ENCODE measurements around the gene CHRNG. TPM values are rescaled to one million over a fixed set of nuclear protein-coding genes. Genes with fewer than 3 reads are reported as not detected.
"Not testable (repeated sequence)": the region's sequence is repeated elsewhere in the genome, so short reads cannot be mapped to it uniquely, and the experiment has no call there.

CHRNG gene
- total and polyA plus RNA-seq, 7 experiments from 2014 or later = 0.10 to 0.26 TPM; not detected in 5

- H3K9me3 Mint-ChIP-seq = no peaks in the 10 kb centered on the region
- ChIA-PET POLR2A (no interaction called here), CTCF (no interaction called here)
- Histone ChIP-seq H3K27ac (ENCODE audit: low read depth, low read length) (no peak overlapping the region), H3K4me3 (ENCODE audit: low read length) (no peak overlapping the region), H3K9me3 (ENCODE audit: control insufficient read depth in 2 of 3, low read length in 3 of 3) (no peaks in the 10 kb centered on the region), H3K27me3 (ENCODE audit: control insufficient read depth in 2 of 2, insufficient read depth in 2 of 2, low read length in 2 of 2) (no peaks in the 10 kb centered on the region), H3K36me3 (ENCODE audit: control insufficient read depth in 2 of 3, insufficient read depth in 3 of 3, low read length in 3 of 3) (peaks cover 19 to 86% (median 22%) of the 10 kb centered on the region in 3 experiments), H3K4me1 (ENCODE audit: control insufficient read depth in 2 of 2, insufficient read depth in 2 of 2, low read length in 2 of 2) (no peaks in the 10 kb centered on the region)
- peak overlapping the region in 1 of 9 donors; percentile 26 for H3K27ac Mint-ChIP-seq
- H3K4me3 Mint-ChIP-seq = peak overlapping the region in 1 of 10 donors; percentile 45
- ATAC-seq (no peak), DNase-seq (no peak)
- no peaks in the 10 kb centered on the region for H3K27me3 Mint-ChIP-seq
- intact Hi-C loops (cut with micrococcal nuclease) = no loop called here
- peaks cover 0 to 10% (median 0%) of the 10 kb centered on the region in 7 donors for H3K4me1 Mint-ChIP-seq
- H3K36me3 Mint-ChIP-seq = peaks cover 15 to 66% (median 46%) of the 10 kb centered on the region in 5 donors
Observed at GRCh38 chr2:232562515-232563151, 23.1 kb downstream of the CHRNG start.

- Histone ChIP-seq H3K4me1 (ENCODE audit: control insufficient read depth in 2 of 2, insufficient read depth in 2 of 2, low read length in 2 of 2) (no peaks in the 10 kb centered on the region), H3K36me3 (ENCODE audit: control insufficient read depth in 2 of 3, insufficient read depth in 3 of 3, low read length in 3 of 3) (peaks cover 19 to 87% (median 25%) of the 10 kb centered on the region in 3 experiments), H3K9me3 (ENCODE audit: control insufficient read depth in 2 of 3, low read length in 3 of 3) (no peaks in the 10 kb centered on the region), H3K27ac (ENCODE audit: low read depth, low read length) (no peak overlapping the region), H3K27me3 (ENCODE audit: control insufficient read depth in 2 of 2, insufficient read depth in 2 of 2, low read length in 2 of 2) (no peaks in the 10 kb centered on the region), H3K4me3 (ENCODE audit: low read length) (no peak overlapping the region)
- Mint-ChIP-seq H3K36me3 (peaks cover 22 to 71% (median 52%) of the 10 kb centered on the region in 5 donors), H3K4me3 (no peak overlapping the region), H3K9me3 (no peaks in the 10 kb centered on the region), H3K27me3 (no peaks in the 10 kb centered on the region), H3K27ac (no peak overlapping the region), H3K4me1 (peaks cover 0 to 10% (median 0%) of the 10 kb centered on the region in 7 donors)
- intact Hi-C loops (cut with micrococcal nuclease) = no loop called here
- ChIA-PET POLR2A (no interaction called here), CTCF (no interaction called here)
- ATAC-seq (no peak), DNase-seq (no peak)
Observed at GRCh38 chr2:232563580-232563979, 24.1 kb downstream of the CHRNG start.

DNA sequence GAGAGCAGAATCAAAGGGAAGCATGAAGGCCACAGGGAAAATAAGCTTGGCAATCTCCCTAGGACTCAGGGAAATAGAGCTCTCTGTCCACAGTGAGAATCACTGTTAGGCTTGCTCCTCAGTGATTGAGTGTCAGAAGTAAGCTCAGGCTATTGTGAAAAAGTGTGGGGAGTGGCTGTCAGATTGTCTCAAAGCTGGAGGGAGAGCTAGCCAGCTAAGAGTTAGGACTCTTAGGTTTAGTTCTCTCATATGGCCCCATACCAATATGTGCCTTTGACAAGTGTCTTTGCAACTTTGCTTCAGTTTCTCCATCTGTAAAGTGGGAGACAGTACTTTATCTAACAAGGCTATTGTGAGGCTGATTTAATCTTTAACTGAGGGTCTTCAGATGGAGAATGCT, 28.2 kb downstream of the CHRNG start:
- peaks cover 23 to 83% (median 53%) of the 10 kb centered on the region in 5 donors for H3K36me3 Mint-ChIP-seq
- no peaks in the 10 kb centered on the region for H3K9me3 Mint-ChIP-seq
- Histone ChIP-seq H3K9me3 (ENCODE audit: control insufficient read depth in 2 of 3, low read length in 3 of 3) (no peaks in the 10 kb centered on the region), H3K27me3 (ENCODE audit: control insufficient read depth in 2 of 2, insufficient read depth in 2 of 2, low read length in 2 of 2) (no peaks in the 10 kb centered on the region), H3K4me3 (ENCODE audit: low read length) (no peak overlapping the region), H3K4me1 (ENCODE audit: control insufficient read depth in 2 of 2, insufficient read depth in 2 of 2, low read length in 2 of 2) (no peaks in the 10 kb centered on the region), H3K36me3 (ENCODE audit: control insufficient read depth in 2 of 3, insufficient read depth in 3 of 3, low read length in 3 of 3) (peaks cover 19 to 94% (median 23%) of the 10 kb centered on the region in 3 experiments), H3K27ac (ENCODE audit: low read depth, low read length) (no peak overlapping the region)
- ChIA-PET POLR2A (no interaction called here), CTCF (interaction anchor here (0.7 kb wide), 1 partner anchor 44 kb away, joined by 3 read pairs; no protein-coding TSS in a partner anchor)
- H3K4me3 Mint-ChIP-seq = no peak overlapping the region
- ATAC-seq (no peak), DNase-seq (no peak)
- no peak overlapping the region for H3K27ac Mint-ChIP-seq
- intact Hi-C loops (cut with micrococcal nuclease) = no loop called here
- no peaks in the 10 kb centered on the region for H3K27me3 Mint-ChIP-seq
- H3K4me1 Mint-ChIP-seq = peaks cover 0 to 9% (median 0%) of the 10 kb centered on the region in 7 donors

- H3K4me1 Mint-ChIP-seq = peaks cover 0 to 7% (median 0%) of the 10 kb centered on the region in 7 donors
- ChIA-PET CTCF (no interaction called here), POLR2A (no interaction called here)
Observed at GRCh38 chr2:232568161-232568560, 28.7 kb downstream of the CHRNG start.

GRCh38 chr2:232569541-232569940, 30.0 kb downstream of the CHRNG start:
- POLR2A ChIA-PET = no interaction called here
- no peaks in the 10 kb centered on the region for H3K27me3 ChIP-seq (ENCODE audit: control insufficient read depth in 2 of 2, insufficient read depth in 2 of 2, low read length in 2 of 2)
- intact Hi-C loops (cut with micrococcal nuclease) = no loop called here
- DNase-seq (no peak), ATAC-seq (no peak)
- Mint-ChIP-seq H3K4me1 (peaks cover 0 to 7% (median 0%) of the 10 kb centered on the region in 7 donors), H3K36me3 (peaks cover 23 to 80% (median 44%) of the 10 kb centered on the region in 5 donors), H3K9me3 (no peaks in the 10 kb centered on the region), H3K27me3 (no peaks in the 10 kb centered on the region), H3K27ac (peak overlapping the region in 3 of 9 donors; percentile 26 to 43 (median 37)), H3K4me3 (no peak overlapping the region)
- no peaks in the 10 kb centered on the region for H3K4me1 ChIP-seq (ENCODE audit: control insufficient read depth in 2 of 2, insufficient read depth in 2 of 2, low read length in 2 of 2)
- CTCF ChIA-PET = no interaction called here
- H3K27ac ChIP-seq (ENCODE audit: low read depth, low read length) = no peak overlapping the region
- H3K4me3 ChIP-seq (ENCODE audit: low read length) = no peak overlapping the region
- peaks cover 17 to 96% (median 26%) of the 10 kb centered on the region in 3 experiments for H3K36me3 ChIP-seq (ENCODE audit: control insufficient read depth in 2 of 3, insufficient read depth in 3 of 3, low read length in 3 of 3)
- no peaks in the 10 kb centered on the region for H3K9me3 ChIP-seq (ENCODE audit: control insufficient read depth in 2 of 3, low read length in 3 of 3)

More at GRCh38 chr2:232568161-232568560, 28.7 kb downstream of the CHRNG start:
- no peaks in the 10 kb centered on the region for H3K9me3 Mint-ChIP-seq
- Histone ChIP-seq H3K4me1 (ENCODE audit: control insufficient read depth in 2 of 2, insufficient read depth in 2 of 2, low read length in 2 of 2) (no peaks in the 10 kb centered on the region), H3K9me3 (ENCODE audit: control insufficient read depth in 2 of 3, low read length in 3 of 3) (no peaks in the 10 kb centered on the region), H3K4me3 (ENCODE audit: low read length) (no peak overlapping the region), H3K27ac (ENCODE audit: low read depth, low read length) (no peak overlapping the region), H3K36me3 (ENCODE audit: control insufficient read depth in 2 of 3, insufficient read depth in 3 of 3, low read length in 3 of 3) (peaks cover 19 to 94% (median 23%) of the 10 kb centered on the region in 3 experiments), H3K27me3 (ENCODE audit: control insufficient read depth in 2 of 2, insufficient read depth in 2 of 2, low read length in 2 of 2) (no peaks in the 10 kb centered on the region)
- DNase-seq (no peak), ATAC-seq (no peak)
- no peaks in the 10 kb centered on the region for H3K27me3 Mint-ChIP-seq
- H3K4me3 Mint-ChIP-seq = no peak overlapping the region
- no peak overlapping the region for H3K27ac Mint-ChIP-seq
- peaks cover 23 to 79% (median 53%) of the 10 kb centered on the region in 5 donors for H3K36me3 Mint-ChIP-seq
- intact Hi-C loops (cut with micrococcal nuclease) = no loop called here

GRCh38 chr2:232570481-232570880, 31.0 kb downstream of the CHRNG start:
- H3K4me1 ChIP-seq (ENCODE audit: control insufficient read depth in 2 of 2, insufficient read depth in 2 of 2, low read length in 2 of 2); H3K27me3 Mint-ChIP-seq; H3K4me1 Mint-ChIP-seq; H3K9me3 ChIP-seq (ENCODE audit: control insufficient read depth in 2 of 3, low read length in 3 of 3); DNase-seq; ATAC-seq; H3K4me3 Mint-ChIP-seq; H3K27me3 ChIP-seq (ENCODE audit: control insufficient read depth in 2 of 2, insufficient read depth in 2 of 2, low read length in 2 of 2); H3K4me3 ChIP-seq (ENCODE audit: low read length); CTCF ChIA-PET; H3K9me3 Mint-ChIP-seq; H3K27ac ChIP-seq (ENCODE audit: low read depth, low read length); intact Hi-C loops (cut with micrococcal nuclease): not testable (repeated sequence)
- peaks cover 18 to 96% (median 32%) of the 10 kb centered on the region in 3 experiments for H3K36me3 ChIP-seq (ENCODE audit: control insufficient read depth in 2 of 3, insufficient read depth in 3 of 3, low read length in 3 of 3)
- POLR2A ChIA-PET = interaction anchor here (0.5 kb wide), 1 partner anchor 1933 kb away, joined by 3 read pairs; no protein-coding TSS in a partner anchor
- H3K36me3 Mint-ChIP-seq = peaks cover 22 to 80% (median 45%) of the 10 kb centered on the region in 5 donors
- H3K27ac Mint-ChIP-seq = peak overlapping the region in 1 of 9 donors; percentile 62

DNA sequence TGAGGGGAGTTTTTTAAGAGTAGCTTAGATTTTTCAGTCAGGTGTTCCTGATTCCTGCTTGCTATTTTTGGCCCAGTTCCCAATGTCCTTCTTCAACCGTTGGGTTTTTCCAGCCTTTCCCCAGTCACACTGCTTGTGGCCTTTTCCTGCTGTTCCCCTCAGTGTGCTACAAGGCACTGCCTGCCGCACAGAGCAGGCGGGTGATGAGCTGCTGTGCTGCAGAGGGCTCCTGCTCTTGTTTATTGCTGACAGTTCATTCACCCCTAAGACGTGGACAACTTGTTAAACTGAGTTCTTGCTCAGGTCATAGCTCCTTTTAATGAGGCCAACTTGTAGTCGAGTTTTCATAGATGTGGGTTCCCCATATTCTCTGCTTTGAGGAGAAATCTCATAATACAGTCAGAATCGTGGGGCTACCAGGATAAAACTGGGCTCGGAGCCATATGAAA, 31.6 kb downstream of the CHRNG start:
- no peaks in the 10 kb centered on the region for H3K27me3 ChIP-seq (ENCODE audit: control insufficient read depth in 2 of 2, insufficient read depth in 2 of 2, low read length in 2 of 2)
- ATAC-seq = no peak
- H3K27me3 Mint-ChIP-seq = no peaks in the 10 kb centered on the region
- peaks cover 0 to 7% (median 0%) of the 10 kb centered on the region in 7 donors for H3K4me1 Mint-ChIP-seq
- no peak overlapping the region for H3K4me3 Mint-ChIP-seq
- H3K36me3 ChIP-seq (ENCODE audit: control insufficient read depth in 2 of 3, insufficient read depth in 3 of 3, low read length in 3 of 3) = peaks cover 18 to 91% (median 32%) of the 10 kb centered on the region in 3 experiments
- POLR2A ChIA-PET = no interaction called here
- H3K27ac Mint-ChIP-seq = peak overlapping the region in 1 of 9 donors; percentile 62
- H3K4me3 ChIP-seq (ENCODE audit: low read length) = no peak overlapping the region
- H3K27ac ChIP-seq (ENCODE audit: low read depth, low read length) = no peak overlapping the region
- H3K36me3 Mint-ChIP-seq = peaks cover 20 to 78% (median 45%) of the 10 kb centered on the region in 5 donors
- intact Hi-C loops (cut with micrococcal nuclease) = no loop called here
- H3K4me1 ChIP-seq (ENCODE audit: control insufficient read depth in 2 of 2, insufficient read depth in 2 of 2, low read length in 2 of 2) = no peaks in the 10 kb centered on the region
- DNase-seq = no peak
- CTCF ChIA-PET = no interaction called here
- H3K9me3 ChIP-seq (ENCODE audit: control insufficient read depth in 2 of 3, low read length in 3 of 3) = no peaks in the 10 kb centered on the region
- no peaks in the 10 kb centered on the region for H3K9me3 Mint-ChIP-seq
